ENCODE measurements around the gene PARN.

GRCh38 chr16:14470788-14471187, 159.3 kb downstream of the PARN start:
- no peak for TF ChIP-seq CTCF (tag by site-specific recombination; IDR thresholded peaks at IDR 0.05)
- TF ChIP-seq REST (tag by site-specific recombination; IDR thresholded peaks at IDR 0.05): no peak
- no peak for TF ChIP-seq SP2 (tag by site-specific recombination; IDR thresholded peaks at IDR 0.05)
- no peak for TF ChIP-seq ZEB2 (tag by site-specific recombination; IDR thresholded peaks at IDR 0.05)
- TF ChIP-seq ZBTB7A (tag by site-specific recombination; IDR thresholded peaks at IDR 0.05; ENCODE audit: low read depth): no peak
- TF ChIP-seq ZNF571 (tag by site-specific recombination; IDR thresholded peaks at IDR 0.05): no peak
- TF ChIP-seq ZNF768 (tag by site-specific recombination; IDR thresholded peaks at IDR 0.05): no peak
- TF ChIP-seq ZNF248 (tag by site-specific recombination; IDR thresholded peaks at IDR 0.05): no peak
- no peak for TF ChIP-seq ZNF23 (tag by site-specific recombination; IDR thresholded peaks at IDR 0.05; ENCODE audit: borderline replicate concordance)
- no peak for TF ChIP-seq ZNF184 (tag by site-specific recombination; IDR thresholded peaks at IDR 0.05)
- TF ChIP-seq ZNF18 (tag by site-specific recombination; IDR thresholded peaks at IDR 0.05): no peak
- no peak for TF ChIP-seq MZF1 (tag by site-specific recombination; IDR thresholded peaks at IDR 0.05; ENCODE audit: borderline replicate concordance)
- no peak for TF ChIP-seq ZNF707 (tag by site-specific recombination; IDR thresholded peaks at IDR 0.05)
- no peak for TF ChIP-seq ZNF140 (tag by site-specific recombination; IDR thresholded peaks at IDR 0.05)

All from HEK293 (cell line).